ENCODE measurements around the gene EDC4.
"Not testable (repeated sequence)": the region's sequence is repeated elsewhere in the genome, so short reads cannot be mapped to it uniquely, and the experiment has no call there.

Gene EDC4

DNA sequence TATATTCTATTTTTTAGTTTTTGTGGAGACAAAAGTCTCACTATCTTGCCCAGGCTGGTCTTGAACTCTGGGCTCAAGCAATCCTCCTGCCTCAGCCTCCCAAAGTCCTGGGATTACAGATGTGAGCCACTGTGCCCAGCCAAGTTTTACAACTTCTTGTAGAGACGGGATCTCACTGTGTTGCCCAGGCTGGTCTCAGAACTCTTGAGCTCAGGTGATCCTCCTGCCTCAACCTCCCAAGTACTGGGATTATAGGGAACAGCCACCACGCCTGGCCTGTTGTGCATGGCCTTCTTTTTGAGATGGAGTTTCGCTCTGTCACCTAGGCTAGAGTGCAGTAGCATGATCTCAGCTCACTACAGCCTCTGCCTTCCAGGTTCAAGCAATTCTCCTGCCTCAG, 19.2 kb upstream of the EDC4 start:
- DNase-seq: no peak

DNA sequence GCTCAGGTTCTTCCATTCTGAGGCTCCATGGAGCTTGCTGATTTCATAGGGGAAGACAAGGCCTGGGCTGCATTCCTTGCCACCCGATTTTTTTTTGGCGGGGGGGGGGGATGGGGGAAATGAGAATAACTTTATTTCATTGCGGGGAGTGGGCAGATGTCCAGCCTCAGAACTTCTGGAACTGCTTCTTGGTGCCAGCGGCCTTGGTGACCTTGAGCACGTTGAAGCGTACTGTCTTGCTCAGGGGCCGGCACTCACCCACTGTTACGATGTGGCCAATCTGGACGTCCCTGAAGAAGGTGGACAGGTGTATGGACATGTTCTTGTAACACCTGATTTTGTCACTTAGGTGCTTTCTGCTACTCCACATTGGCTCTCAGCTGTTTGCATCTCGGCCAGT, 17.1 kb upstream of the EDC4 start:
- no peak for DNase-seq

DNA sequence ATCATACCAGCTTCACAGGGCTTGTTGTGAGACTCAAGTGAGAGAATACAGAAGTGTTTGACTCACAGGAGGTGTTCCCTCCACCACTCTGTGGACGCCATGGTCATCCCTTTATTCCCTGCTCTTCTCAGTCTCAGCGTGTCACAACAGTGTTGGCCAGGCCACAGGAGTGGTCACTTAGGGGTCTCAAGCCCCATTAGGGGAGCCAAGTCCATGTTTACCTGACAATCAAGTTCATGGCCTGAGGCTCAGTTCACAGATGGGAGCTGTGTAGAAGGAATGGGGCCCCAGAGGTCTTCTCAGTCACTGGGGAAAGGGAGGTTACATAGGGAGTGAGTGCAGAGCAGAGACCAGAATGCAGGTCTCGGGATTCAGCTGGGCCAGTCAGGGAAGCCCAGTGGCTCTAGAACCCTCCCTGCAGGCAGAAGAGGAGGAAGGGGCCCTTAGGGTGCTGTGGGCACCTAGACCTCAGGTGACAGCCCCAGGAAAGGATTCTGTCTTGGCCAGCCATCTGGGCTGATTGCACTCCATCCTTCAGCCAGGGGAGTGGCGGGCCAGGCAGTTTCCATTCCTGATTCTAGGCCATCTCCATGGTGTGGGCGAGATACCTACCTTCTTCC, 15.8 kb upstream of the EDC4 start:
- DNase-seq: no peak

DNA sequence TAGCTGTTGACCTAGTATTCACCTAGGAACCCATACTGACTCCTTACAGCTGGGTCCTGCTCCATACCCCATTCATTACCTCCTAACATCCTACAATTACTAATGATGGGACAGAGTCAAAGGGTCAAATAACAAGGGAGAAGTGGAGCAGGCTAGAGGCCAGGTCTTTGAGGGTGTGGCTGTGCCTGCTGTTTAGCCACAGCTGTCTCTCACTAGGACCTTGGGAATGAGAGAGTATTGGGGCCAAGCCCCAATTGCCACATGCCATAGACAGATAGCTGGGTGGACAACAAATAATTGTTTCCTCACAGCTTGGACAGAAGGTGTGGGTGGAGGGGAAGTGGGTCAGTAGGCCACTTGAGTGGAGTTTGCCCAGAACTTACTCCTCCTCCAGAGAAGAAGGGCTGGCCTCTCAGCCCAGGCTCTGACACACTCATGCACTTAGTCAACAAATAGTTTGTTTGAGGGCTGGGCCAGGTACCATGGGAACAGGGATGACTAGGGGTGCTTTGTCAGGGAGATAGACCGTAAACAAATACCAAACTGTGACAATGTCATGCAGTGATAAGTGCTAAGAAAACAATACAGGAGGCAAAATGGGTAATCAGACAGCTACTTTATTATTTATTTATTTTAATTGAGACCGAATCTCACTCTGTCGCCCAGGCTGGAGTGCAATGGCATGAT, 15.2 kb upstream of the EDC4 start:
- DNase-seq: no peak

DNA sequence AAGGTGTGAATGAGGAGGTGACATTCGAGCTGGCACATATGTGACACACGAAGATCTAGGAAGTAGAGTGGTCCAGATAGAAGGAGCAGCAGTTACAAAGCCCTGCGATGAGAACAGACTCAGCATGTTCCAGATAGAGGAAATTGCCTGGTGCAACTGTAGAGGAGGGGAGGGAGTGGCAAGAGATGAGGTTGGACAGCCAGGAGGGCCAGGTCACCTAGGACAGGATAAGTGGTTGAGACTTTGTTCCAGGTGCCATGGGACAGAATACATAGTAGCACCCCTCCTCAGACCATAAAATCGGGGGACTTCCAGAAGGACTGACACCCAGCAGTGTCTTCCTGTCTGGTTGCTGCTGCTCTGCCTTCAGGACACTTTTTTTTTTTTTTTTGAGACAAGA, 14.4 kb upstream of the EDC4 start:
- DNase-seq: no peak

DNA sequence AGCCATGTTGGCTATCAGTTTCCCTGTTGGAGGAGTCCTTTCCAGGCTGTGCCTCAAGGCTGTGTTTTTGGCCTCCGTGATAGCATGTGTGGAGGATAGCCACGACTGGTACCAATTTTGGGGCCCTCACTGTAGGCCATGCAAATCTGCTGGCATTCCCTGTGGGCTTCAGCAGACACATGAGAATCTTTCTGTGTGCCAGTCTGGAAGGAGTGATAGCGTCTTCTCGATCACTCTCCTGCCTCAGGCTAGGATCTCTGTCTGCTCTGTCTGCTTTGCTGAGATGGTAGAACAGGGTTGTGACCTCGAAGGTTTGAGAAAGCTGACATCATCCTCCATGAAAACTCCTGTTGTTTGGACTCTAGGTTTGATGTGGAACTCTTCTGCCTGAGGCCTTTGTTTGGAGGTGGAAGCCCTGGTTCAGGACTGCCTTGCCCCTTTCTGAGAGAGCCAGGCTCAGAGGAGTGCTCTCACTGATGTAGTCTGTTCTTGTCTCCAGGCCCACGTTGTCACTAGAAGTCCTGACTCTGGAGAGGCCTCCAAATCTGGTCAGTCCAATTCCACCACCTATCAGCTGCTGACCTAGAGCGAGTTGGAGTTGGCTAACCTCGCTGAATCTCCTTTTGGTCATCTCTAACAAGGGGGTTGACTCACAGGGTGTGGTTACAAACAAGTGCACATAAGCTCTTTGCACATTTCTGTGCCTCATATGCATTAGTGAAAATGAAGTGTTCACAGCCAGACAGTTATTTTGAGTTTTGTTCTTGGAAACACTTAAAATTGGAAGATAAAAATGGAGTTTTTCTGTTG, 12.1 kb upstream of the EDC4 start:
- no peak for DNase-seq

DNA sequence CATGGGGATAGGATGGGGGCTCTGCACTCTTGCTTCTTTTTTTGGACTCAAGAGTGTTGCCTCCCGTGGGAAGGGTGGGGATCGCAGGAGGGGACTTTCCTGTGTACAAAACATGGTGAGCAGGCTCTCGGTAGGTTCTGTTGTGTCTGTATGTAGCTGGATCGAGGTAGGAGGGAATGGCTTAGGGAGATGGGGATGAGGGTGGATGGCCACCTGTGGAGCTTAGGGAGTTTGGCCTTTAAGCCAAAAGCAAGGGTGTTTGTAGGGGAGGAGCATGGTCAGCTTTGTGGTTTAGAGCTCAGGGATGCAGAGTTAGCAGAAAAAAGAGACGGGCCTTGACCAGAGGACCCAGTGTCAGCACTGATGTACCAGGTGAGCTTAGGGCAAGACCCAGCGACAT, 11.0 kb upstream of the EDC4 start:
- no peak for DNase-seq

DNA sequence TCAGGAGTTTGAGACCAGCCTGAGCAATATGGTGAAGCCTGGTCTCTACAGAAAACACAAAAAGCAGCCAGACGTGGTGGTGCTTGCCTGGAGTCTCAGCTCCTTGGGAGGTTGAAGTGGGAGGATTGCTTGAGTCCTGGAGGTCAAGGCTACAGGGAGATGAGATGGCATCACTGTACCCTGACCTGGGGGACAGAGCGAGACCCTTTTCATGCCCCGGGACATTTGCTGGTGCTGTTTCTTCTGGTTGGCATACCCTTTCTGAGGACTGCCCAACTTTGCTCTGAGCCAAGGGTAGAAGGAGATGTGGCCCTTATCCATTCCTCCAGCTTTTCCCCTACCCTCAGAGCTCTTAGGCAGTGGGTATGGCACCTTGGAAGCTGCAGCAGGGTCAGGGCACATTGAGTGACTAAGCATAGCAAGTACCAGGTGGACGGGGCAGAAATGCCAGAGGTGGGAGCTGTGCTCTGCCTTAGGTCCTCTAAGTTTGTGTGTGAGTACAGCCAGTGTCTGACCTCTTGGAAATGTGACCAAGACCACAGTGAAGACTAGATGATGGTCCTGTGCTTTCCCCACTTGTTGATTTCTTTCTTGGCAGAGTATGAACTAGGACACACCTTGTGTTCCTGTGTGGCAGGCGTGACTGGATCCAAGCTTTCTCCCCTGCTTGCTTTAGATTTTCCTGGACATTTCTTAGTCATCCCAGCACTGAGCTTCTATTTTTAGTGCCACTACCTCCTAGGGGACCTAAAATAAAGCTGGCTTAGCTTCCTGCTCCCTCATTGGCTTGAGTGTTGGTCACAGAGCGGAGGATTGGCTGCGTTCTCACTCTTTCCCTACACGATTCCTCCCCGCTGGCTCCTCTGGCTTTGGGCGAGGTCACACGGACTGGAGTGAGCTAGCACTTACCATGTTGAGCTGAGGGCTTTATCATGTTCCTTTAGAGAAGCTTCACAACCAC, 9.9 kb upstream of the EDC4 start:
- DNase-seq: no peak

DNA sequence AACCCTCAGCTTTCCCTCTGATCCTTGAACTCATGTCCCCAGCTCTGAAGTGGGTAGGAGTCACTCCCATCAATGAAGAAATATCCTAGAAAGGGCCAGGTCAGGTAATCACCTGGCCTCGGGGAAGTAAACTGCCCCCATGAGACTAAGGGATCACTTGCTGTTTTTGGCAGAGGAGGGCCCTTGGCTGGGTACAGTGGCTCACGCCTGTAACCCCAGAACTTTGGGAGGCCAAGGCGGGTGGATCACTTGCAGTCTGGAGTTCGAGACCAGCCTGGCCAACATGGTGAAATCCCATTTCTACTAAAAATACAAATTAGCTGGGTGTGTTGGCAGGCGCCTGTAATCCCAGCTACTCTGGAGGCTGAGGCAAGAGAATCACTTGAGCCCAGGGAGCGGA, 8.8 kb upstream of the EDC4 start:
- not testable (repeated sequence) for DNase-seq

DNA sequence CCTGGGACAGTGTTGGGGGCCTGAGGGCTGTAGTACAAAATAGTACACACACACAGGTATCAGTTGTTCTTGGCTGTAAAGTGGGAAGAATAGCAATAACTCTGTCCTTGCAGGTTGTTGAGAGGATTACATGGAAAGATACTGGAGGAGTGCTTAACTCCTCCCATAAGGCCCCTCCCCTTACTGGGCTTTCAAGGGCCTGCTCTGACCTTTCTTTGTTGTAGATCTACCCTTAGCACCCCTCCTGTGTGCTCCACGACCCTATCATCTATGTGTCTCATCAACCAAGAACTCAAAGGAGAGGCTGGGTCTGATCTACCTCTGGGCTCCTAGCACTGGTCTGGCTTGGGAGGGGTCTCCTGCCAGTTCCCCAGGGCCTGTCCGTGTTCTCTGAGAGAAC, 8.3 kb upstream of the EDC4 start:
- DNase-seq: no peak

DNA sequence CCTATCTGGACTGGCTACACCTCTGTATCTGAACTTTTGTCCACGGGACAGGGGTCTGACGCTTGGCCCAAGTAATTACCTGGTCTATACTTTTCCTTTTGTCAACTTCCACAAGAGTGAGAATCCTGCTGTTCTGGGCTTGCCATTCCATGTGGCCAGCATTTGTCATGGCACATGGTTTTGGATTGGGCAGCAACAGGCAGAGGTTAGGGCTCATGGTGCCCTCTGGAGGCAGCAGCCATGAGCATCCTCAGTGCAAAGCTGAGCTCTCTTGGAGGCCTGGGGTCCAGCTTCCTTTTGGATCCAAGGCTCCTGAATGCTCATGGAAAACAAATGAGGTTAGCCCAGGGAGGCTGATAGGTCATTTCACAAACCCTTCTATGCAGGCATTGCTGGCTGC, 7.5 kb upstream of the EDC4 start:
- DNase-seq: no peak

DNA sequence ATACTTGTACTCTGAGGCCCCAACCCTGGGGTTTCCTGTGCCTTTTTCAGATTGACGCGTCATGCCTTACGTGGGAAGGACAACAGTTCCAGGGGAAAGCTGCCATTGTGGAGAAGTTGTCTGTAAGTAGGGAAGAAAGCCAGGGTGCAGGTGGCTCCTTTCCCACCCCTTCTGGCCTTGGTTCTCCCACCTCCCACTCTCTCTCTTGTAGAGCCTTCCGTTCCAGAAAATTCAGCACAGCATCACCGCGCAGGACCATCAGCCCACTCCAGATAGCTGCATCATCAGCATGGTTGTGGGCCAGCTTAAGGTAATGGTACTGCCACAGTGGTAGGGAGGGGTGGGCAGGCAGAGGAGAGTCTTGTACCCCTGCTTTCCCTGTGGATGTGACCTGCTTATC, 4.6 kb upstream of the EDC4 start:
- no peak for DNase-seq

DNA sequence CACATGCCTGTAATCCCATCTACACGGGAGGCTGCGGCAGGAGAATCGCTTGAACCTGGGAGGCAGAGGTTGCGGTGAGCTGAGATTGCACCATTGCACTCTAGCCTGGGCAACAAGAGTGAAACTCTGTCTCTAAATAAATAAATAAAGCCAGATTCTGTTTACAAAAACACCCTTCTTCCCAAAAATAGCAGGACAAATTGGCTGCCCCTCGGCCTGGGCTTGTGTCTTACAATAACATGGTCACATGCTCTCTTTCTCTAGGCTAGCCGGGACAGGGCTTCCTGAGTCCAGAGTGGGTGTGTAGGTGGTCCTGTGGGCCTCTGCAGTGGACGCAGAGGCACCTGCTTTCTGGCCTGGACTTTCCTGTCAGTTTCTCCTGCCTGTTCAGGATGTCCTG, 3.2 kb upstream of the EDC4 start:
- no peak for DNase-seq

DNA sequence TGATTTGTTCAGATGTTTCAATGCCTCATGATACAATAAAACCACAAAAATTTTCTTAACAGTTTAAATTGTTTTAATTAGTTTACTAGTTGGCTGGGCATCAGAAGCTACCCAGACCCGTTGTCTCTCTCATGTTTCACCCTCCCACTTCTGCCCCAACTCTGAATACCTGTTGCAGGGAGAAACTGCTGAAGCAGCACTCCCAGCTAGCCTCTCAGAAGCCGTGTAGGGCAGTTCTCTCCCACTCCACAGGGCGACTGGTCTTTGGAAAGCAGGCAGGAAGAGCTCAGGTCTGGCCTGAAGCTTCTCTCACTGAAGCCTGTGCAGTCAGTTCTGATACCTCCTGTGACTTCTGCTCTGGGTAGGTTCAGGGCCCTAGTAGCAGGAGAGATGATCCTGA, 1.6 kb upstream of the EDC4 start:
- no peak for DNase-seq

DNA sequence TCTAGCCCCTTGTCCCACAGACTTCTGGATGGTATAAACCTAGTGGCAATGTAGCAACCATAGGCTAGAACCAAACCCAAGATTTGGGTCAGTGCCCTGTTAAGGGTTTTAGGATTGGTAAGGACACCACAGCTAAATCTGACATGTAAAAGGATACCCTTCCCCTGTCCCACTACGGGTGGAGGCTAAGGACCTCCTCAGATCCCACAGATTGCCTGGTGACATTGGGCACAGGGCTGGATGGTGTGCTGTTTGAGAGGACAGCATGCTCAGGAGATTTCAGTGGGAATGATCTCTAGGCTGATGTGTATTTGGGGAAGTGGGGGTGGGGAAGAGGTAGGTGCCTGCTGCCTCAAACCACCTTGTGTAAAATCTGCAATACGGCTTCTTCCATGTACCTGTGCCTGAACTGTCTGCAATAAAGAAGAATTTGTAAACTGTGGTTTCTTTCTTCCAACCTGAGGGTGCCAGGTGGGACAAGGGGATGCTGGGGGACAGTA, 671 bp upstream of the EDC4 start:
- no peak for DNase-seq

DNA sequence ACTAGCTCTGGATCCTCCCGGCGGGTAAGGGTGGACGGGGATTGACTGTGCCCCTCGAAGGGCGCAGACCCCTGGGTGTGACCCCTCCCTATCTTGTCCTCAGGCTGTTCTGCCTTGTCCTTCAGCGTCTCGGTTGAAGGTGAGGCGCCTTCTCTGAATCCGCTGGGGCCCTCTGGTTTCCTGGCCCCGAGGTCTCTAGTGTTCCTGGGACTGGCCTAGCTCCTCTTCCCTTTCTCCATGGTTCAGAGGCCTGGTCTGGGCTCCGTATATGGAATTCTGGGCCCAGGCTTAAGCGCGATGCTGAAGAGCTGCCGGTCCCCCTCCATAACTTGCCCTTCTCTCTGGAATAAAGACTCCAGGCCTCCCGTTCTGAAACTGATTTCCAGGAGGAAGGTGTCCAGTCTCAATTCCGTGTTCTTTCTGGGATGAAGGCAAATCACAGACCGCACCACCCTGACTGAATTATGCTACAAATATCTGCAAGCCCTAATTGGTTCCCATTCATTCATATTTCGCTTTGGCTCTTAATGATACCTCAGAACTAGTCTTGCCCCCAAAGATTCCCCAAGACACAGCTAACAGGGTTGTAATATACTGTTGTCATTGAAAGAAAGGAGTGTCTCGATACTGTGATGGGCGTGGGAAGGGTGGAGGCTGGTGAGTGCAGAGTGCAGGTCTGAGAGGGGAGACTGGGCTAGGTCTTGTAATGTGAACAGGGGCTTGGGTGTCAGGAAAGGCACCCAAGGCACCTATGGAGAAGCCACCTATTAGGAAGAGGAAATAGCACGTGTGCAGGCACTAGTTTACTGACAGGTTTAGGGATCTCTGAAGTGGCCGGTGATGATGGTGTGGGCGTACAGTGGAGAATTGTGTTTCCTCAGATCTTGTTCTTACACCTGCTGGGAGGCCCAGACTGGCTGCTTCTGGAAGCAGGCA, 851 bp downstream of the EDC4 start:
- DNase-seq: no peak

DNA sequence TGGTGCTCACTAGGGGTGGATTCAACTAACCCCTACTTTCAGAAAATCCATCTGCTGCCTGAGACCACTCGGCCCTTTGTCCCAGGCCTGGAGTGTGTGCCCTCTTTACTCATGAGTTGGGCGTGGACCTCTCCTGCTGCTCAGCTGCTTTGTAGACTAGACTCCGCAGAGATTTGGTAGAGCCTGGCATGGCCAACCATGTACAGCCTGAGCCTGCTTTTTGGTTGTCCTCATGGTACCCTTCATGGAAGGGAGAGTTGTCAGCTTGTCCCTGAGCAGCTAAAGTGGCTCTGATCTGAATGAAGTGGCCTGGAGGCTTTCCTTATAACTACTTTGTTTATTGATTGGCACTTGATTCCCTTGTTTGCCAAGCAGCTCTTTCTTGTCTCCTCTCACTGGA, 1.5 kb downstream of the EDC4 start:
- DNase-seq: no peak

DNA sequence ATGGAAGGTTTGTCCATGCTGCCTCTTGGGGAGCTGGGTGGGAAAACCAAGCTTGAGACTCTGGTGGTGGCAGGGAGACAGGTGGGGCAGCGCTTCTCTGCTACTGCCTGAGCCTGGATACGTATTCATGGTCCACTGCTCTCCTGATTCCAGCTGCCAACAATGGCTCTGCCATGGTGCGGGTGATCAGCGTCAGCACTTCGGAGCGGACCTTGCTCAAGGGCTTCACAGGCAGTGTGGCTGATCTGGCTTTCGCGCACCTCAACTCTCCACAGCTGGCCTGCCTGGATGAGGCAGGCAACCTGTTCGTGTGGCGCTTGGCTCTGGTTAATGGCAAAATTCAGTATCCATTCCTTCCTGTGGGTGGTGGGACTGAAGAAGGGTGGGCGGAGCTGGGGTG, 4.2 kb downstream of the EDC4 start:
- DNase-seq: no peak

DNA sequence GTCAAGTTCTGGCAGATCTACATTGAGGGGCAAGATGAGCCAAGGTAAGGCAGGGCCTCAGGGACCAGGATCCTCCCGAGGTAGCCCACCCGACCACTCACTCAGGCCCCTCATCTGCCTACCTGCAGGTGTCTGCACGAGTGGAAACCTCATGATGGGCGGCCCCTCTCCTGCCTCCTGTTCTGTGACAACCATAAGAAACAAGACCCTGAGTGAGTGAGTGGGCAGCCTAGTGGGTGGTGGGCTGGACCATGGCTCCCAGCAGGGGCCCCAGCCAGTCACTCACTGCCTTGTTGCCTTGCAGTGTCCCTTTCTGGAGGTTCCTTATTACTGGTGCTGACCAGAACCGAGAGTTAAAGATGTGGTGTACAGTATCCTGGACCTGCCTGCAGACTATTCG, 5.4 kb downstream of the EDC4 start:
- no peak for DNase-seq

DNA sequence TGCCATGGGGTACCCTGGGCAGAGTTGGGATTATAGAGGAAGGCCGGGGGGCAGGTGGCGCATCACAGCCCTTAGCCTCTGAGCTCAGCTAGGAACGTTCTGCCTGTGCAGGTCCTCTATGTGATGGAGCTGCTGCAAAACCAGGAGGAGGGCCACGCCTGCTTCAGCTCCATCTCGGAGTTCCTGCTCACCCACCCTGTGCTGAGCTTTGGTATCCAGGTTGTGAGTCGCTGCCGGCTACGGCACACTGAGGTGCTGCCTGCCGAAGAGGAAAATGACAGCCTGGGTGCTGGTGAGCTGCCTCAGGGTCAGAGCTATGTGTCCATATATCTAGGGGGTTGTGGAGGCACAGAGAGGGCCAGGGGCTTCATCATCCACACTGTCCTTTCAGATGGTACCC, 6.0 kb downstream of the EDC4 start:
- DNase-seq: no peak

DNA sequence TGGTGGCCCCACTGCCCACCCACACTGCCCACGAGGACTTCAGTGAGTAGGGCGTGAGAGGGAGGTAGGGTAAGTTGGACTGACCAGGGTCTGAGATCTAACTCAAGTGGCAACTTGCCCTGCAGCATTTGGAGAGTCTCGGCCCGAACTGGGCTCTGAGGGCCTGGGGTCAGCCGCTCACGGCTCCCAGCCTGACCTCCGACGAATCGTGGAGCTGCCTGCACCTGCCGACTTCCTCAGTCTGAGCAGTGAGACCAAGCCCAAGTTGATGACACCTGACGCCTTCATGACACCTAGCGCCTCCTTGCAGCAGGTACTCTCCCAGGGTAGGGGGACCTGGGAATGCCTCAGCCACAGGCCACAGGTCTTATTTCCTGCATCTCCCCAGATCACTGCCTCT, 6.6 kb downstream of the EDC4 start:
- no peak for DNase-seq

DNA sequence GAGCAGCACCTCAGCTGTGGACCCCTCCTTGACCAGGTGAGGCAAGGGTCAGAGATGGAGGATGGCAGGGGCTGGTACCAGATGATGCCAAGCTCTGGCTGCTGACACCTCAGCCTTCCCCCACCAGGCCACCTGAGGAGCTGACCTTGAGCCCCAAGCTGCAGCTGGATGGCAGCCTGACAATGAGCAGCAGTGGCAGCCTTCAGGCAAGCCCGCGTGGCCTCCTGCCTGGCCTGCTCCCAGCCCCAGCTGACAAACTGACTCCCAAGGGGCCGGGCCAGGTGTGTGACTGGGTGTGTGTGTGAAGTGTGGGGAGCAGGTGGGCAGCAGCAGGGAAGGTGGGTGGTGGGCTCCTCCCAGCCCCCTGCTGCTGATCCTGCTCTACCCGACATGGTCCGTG, 7.1 kb downstream of the EDC4 start:
- DNase-seq: no peak
